Keratinocyte (primary cell): Measurements from ENCODE around the gene PNCK. TPM values are rescaled to one million over a fixed set of nuclear protein-coding genes. Genes with fewer than 3 reads are reported as not detected.

Experiments
- DNase-seq: peaks from one replicate; pipeline ENCODE4 v3.0.0-alpha.2; 2011; ENCODE audit warnings: low read depth, missing footprints, low spot score
- FAIRE-seq: peaks from 2 replicates; lab custom pipeline; 2011; peaks lifted over from hg19 to GRCh38; lab: Jason Lieb, UNC
- H2AFZ ChIP-seq: 2 replicates; pipeline ENCODE4 v1.6.0; 2012; ENCODE audit warnings: low read length, control low read depth, inconsistent platforms; ENCODE audit not compliant: control insufficient read depth
- H3K27ac ChIP-seq: 2 replicates; pipeline ENCODE4 v1.5.1; 2011; ENCODE audit warnings: low read length; ENCODE audit not compliant: control insufficient read depth, insufficient read depth
- H3K27me3 ChIP-seq: 3 replicates; pipeline ENCODE4 v1.6.0; 2011; ENCODE audit warnings: low read length; ENCODE audit not compliant: control insufficient read depth, insufficient read depth; ENCODE audit errors: extremely low read depth
- H3K36me3 ChIP-seq, 2 experiments: 2 replicates in 1 of 2; 3 replicates in 1 of 2; pipeline ENCODE4 v1.5.1; 2011; ENCODE audit warnings: low read length in 2 of 2, mild to moderate bottlenecking in 1 of 2; ENCODE audit not compliant: control insufficient read depth in 2 of 2, insufficient read depth in 2 of 2; ENCODE audit errors: extremely low read depth in 1 of 2
- H3K4me1 ChIP-seq: 3 replicates; pipeline ENCODE4 v1.5.1; 2011; ENCODE audit warnings: low read length; ENCODE audit not compliant: control insufficient read depth, insufficient read depth; ENCODE audit errors: extremely low read depth
- H3K4me2 ChIP-seq: 3 replicates; pipeline ENCODE4 v1.6.0; 2011; ENCODE audit warnings: low read depth, low read length; ENCODE audit not compliant: control insufficient read depth, insufficient read depth; ENCODE audit errors: extremely low read depth
- H3K4me3 ChIP-seq, 3 experiments: fragments of 200-600 bp in 1 of 3; sonication (generic) in 1 of 3; 2 replicates in 2 of 3; 3 replicates in 1 of 3; pipeline ENCODE4 v1.5.1; 2011 to 2016; ENCODE audit warnings: low read length in 3 of 3, mild to moderate bottlenecking in 3 of 3, control low read depth in 2 of 3, inconsistent platforms in 1 of 3, low read depth in 1 of 3, mixed read lengths in 1 of 3, mixed run types in 1 of 3, moderate library complexity in 1 of 3; ENCODE audit not compliant: control insufficient read depth in 2 of 3, insufficient read depth in 2 of 3; ENCODE audit errors: extremely low read depth in 1 of 3
- H3K79me2 ChIP-seq: 2 replicates; pipeline ENCODE4 v1.6.0; 2012; ENCODE audit warnings: low read length; ENCODE audit not compliant: control insufficient read depth, insufficient read depth
- H3K9ac ChIP-seq: 3 replicates; pipeline ENCODE4 v1.6.0; 2011; ENCODE audit warnings: low read length; ENCODE audit not compliant: control insufficient read depth, insufficient read depth; ENCODE audit errors: extremely low read depth
- H3K9me1 ChIP-seq: 3 replicates; pipeline ENCODE4 v1.6.0; 2011; ENCODE audit warnings: low read length; ENCODE audit not compliant: control insufficient read depth, insufficient read depth; ENCODE audit errors: extremely low read depth
- H3K9me3 ChIP-seq: 2 replicates; pipeline ENCODE4 v1.5.1; 2012; ENCODE audit warnings: low read depth, low read length; ENCODE audit not compliant: control insufficient read depth
- H4K20me1 ChIP-seq: 3 replicates; pipeline ENCODE4 v1.6.0; 2011; ENCODE audit warnings: low read length; ENCODE audit not compliant: control insufficient read depth, insufficient read depth; ENCODE audit errors: extremely low read depth
- CTCF ChIP-seq, 3 experiments: IDR thresholded peaks in 1 of 3; conservative IDR thresholded peaks in 1 of 3; optimal IDR thresholded peaks in 1 of 3; 2 replicates in 2 of 3; 3 replicates in 1 of 3; pipeline versions ENCODE3 to v1.5.1; 2011; ENCODE audit warnings: low read length in 3 of 3, mild to moderate bottlenecking in 3 of 3, moderate library complexity in 2 of 3, control low read depth in 1 of 3, inconsistent platforms in 1 of 3; ENCODE audit not compliant: insufficient read depth in 2 of 3; ENCODE audit errors: extremely low read depth in 1 of 3
- EZH2 ChIP-seq: IDR thresholded peaks from one replicate; pipeline ENCODE4 v1.6.1; 2012; ENCODE audit warnings: inconsistent platforms, mild to moderate bottlenecking, low read length, moderate library complexity
- dilution Hi-C: fragments of 300-500 bp; cut with MboI; formaldehyde crosslinking; loops from one replicate; pipeline ENCODE4 v1.7.0; 2020; ENCODE audit warnings: low sequenced_read_pairs; ENCODE audit not compliant: extremely low pct_ligation_motif_present
- polyA plus RNA-seq, 5 experiments: library from polyadenylated mRNA; depleted of rRNA in 3 of 5; stranded (reverse) in 3 of 5; stranded (forward) in 1 of 5; unstranded in 1 of 5; fragments of >200 nt; gene quantifications; 1 replicate in 1 of 5; 2 replicates in 3 of 5; 3 replicates in 1 of 5; pipeline versions ENCODE4 v1.2.1 to v1.2.3, GENCODE V29; 2011 to 2012; ENCODE audit warnings: missing spikeins in 2 of 5, low read depth in 1 of 5, low replicate concordance in 1 of 5

PNCK gene
- polyA plus RNA-seq, 1 donor (not counting 4 experiments of a cell fraction or from before 2014, with no cell fraction given), result 0.24 TPM

GRCh38 chrX:153628665-153629064, 44.9 kb downstream of the PNCK start:
- H3K9me1 ChIP-seq, result no peaks in the 10 kb centered on the region
- FAIRE-seq (no peak), DNase-seq (no peak)
- no peaks in the 10 kb centered on the region for H4K20me1 ChIP-seq
- H3K79me2 ChIP-seq, result no peaks in the 10 kb centered on the region
- no peaks in the 10 kb centered on the region for H3K27me3 ChIP-seq
- no peaks in the 10 kb centered on the region for H3K4me1 ChIP-seq
- H2AFZ ChIP-seq, result no peak overlapping the region
- dilution Hi-C loops, result no loop called here
- H3K36me3 ChIP-seq, result no peaks in the 10 kb centered on the region
- no peak overlapping the region for H3K9ac ChIP-seq
- H3K9me3 ChIP-seq, result peaks cover 2% of the 10 kb centered on the region
- TF ChIP-seq EZH2 (no peak), CTCF (optimal IDR thresholded peaks at IDR 0.05 in 1 of 3, IDR thresholded peaks at IDR 0.05 in 1 of 3, conservative IDR thresholded peaks at IDR 0.05 in 1 of 3; ENCODE audit: extremely low read depth in 1 of 3, insufficient read depth in 2 of 3, low read length in 3 of 3) (no peak)
- no peak overlapping the region for H3K4me2 ChIP-seq
- H3K4me3 ChIP-seq, result no peak overlapping the region
- no peak overlapping the region for H3K27ac ChIP-seq

- Histone ChIP-seq H3K27ac (no peak overlapping the region), H3K9ac (no peak overlapping the region), H3K79me2 (no peaks in the 10 kb centered on the region), H4K20me1 (no peaks in the 10 kb centered on the region), H3K4me3 (no peak overlapping the region), H2AFZ (no peak overlapping the region), H3K36me3 (no peaks in the 10 kb centered on the region), H3K4me2 (no peak overlapping the region), H3K27me3 (no peaks in the 10 kb centered on the region), H3K9me1 (no peaks in the 10 kb centered on the region), H3K4me1 (no peaks in the 10 kb centered on the region), H3K9me3 (peaks cover 1% of the 10 kb centered on the region)
- FAIRE-seq, result no peak
- DNase-seq, result no peak
- TF ChIP-seq EZH2 (no peak), CTCF (optimal IDR thresholded peaks at IDR 0.05 in 1 of 3, IDR thresholded peaks at IDR 0.05 in 1 of 3, conservative IDR thresholded peaks at IDR 0.05 in 1 of 3; ENCODE audit: extremely low read depth in 1 of 3, insufficient read depth in 2 of 3, low read length in 3 of 3) (no peak)
- dilution Hi-C loops, result no loop called here
Measured at GRCh38 chrX:153628129-153628528, 45.5 kb downstream of the PNCK start.
